ENCODE measurements around the gene TMEM97.

DNA sequence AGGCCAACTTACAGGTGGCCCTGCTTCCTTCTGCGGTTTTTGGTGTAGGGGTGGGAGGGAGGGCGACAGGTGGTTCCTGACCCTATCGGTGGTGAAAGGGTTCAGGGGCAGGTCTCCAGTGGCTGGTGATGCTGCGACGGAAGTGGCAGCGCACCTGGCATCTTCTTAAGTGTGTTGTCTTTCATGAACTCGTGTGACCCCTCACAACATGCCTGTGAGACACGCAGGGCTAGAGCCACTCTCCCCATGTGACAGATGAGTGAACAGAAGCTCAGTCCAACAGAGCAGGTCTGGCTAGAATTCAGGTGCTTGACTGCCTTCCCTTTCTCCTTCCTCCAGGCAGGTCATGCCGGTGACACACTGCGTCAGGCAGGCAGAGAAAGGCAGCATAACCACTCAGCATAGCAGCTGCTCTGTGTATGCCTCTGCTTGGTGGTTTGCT, 24.5 kb downstream of the TMEM97 start:
- TF ChIP-seq CTCF (IDR thresholded peaks at IDR 0.05) (no peak), EP300 (IDR thresholded peaks at IDR 0.05) (no peak), POLR2AphosphoS5 (IDR thresholded peaks at IDR 0.05) (no peak), POLR2A (IDR thresholded peaks at IDR 0.05) (no peak)
